SK-N-SH (cell line): ENCODE results near the gene INTS1. TPM values are rescaled to one million over a fixed set of nuclear protein-coding genes. Genes with fewer than 3 reads are reported as not detected.

Experiments
- CTCF ChIA-PET: fragments of 300-600, 350-600 bp; formaldehyde crosslinking; extraction: SDS; loops from one replicate; lab custom pipeline; 2021; lab: Yijun Ruan, JAX
- POLR2A ChIA-PET: fragments of 350-600 bp; sonication (Branson Sonifier 250); formaldehyde crosslinking; extraction: SDS; loops from one replicate; lab custom pipeline; 2020; ENCODE audit warnings: antibody characterized with exemption, inconsistent platforms; lab: Yijun Ruan, JAX
- DNase-seq: peaks from one replicate; pipeline ENCODE4 v3.0.0; 2012
- H2AFZ ChIP-seq: fragments of 200-600 bp; sonication (generic); 2 replicates; pipeline ENCODE4 v1.8.1; 2016; ENCODE audit warnings: antibody characterized with exemption, mild to moderate bottlenecking, low read depth
- H3F3A ChIP-seq: fragments of 200-600 bp; sonication (generic); replicated peaks from 2 replicates; pipeline ENCODE3; 2016; ENCODE audit warnings: antibody characterized with exemption, mild to moderate bottlenecking; ENCODE audit not compliant: insufficient read depth
- H3K27ac ChIP-seq, 2 experiments: fragments of 200-500 bp in 1 of 2; fragments of 200-600 bp in 1 of 2; sonication (Bioruptor generic) in 1 of 2; sonication (generic), shearing (Covaris generic) in 1 of 2; 2 replicates each; pipeline versions ENCODE4 v1.5.1 to v1.6.1; 2014 to 2016; ENCODE audit warnings: low read depth in 2 of 2, inconsistent platforms in 1 of 2, low read length in 1 of 2, mild to moderate bottlenecking in 1 of 2, mixed read lengths in 1 of 2
- H3K27me3 ChIP-seq: fragments of 200-600 bp; sonication (generic), shearing (Covaris generic); 2 replicates; pipeline ENCODE4 v1.6.1; 2016; ENCODE audit warnings: mixed run types; ENCODE audit not compliant: insufficient read depth
- H3K36me3 ChIP-seq, 2 experiments: fragments of 200-500 bp in 1 of 2; fragments of 200-600 bp in 1 of 2; sonication (Bioruptor generic) in 1 of 2; sonication (generic) in 1 of 2; replicated peaks in 1 of 2; 2 replicates each; pipeline versions ENCODE3 to v1.5.1; 2014 to 2016; ENCODE audit warnings: low read length in 1 of 2, mild to moderate bottlenecking in 1 of 2; ENCODE audit not compliant: insufficient read depth in 2 of 2, control insufficient read depth in 1 of 2
- H3K4me1 ChIP-seq, 2 experiments: fragments of 200-500 bp in 1 of 2; fragments of 200-600 bp in 1 of 2; sonication (Bioruptor generic) in 1 of 2; sonication (generic), shearing (Covaris generic) in 1 of 2; 2 replicates each; pipeline versions ENCODE4 v1.5.1 to v1.6.1; 2014 to 2016; ENCODE audit warnings: low read depth in 1 of 2, low read length in 1 of 2, mixed run types in 1 of 2; ENCODE audit not compliant: insufficient read depth in 2 of 2, control insufficient read depth in 1 of 2
- H3K4me2 ChIP-seq: fragments of 200-600 bp; sonication (generic), shearing (Covaris generic); 2 replicates; pipeline ENCODE4 v1.6.1; 2017; ENCODE audit warnings: mixed run types
- H3K4me3 ChIP-seq, 2 experiments: fragments of 200-500 bp in 1 of 2; fragments of 200-600 bp in 1 of 2; sonication (Bioruptor generic) in 1 of 2; sonication (generic), shearing (Covaris generic) in 1 of 2; 2 replicates each; pipeline versions ENCODE4 v1.5.1 to v1.8.1; 2014 to 2016; ENCODE audit warnings: low read depth in 2 of 2, inconsistent platforms in 1 of 2, low read length in 1 of 2, mild to moderate bottlenecking in 1 of 2, mixed read lengths in 1 of 2, moderate library complexity in 1 of 2
- H3K79me2 ChIP-seq: fragments of 200-600 bp; sonication (generic); 2 replicates; pipeline ENCODE4 v1.8.1; 2017; ENCODE audit warnings: mild to moderate bottlenecking; ENCODE audit not compliant: insufficient read depth
- H3K9ac ChIP-seq: fragments of 200-600 bp; sonication (generic); 2 replicates; pipeline ENCODE4 v1.6.1; 2017; ENCODE audit warnings: mixed run types
- H3K9me2 ChIP-seq: fragments of 200-600 bp; sonication (generic); 2 replicates; pipeline ENCODE4 v1.6.1; 2017; ENCODE audit warnings: mixed run types
- H3K9me3 ChIP-seq: fragments of 200-600 bp; sonication (generic); 2 replicates; pipeline ENCODE4 v1.6.1; 2017; ENCODE audit warnings: mixed run types, mild to moderate bottlenecking, moderate library complexity
- H4K20me1 ChIP-seq: fragments of 200-600 bp; sonication (generic); 2 replicates; pipeline ENCODE4 v1.6.1; 2017; ENCODE audit warnings: mild to moderate bottlenecking, mixed run types; ENCODE audit not compliant: insufficient read depth
- CHD2 ChIP-seq: fragments of 150-350 bp; IDR thresholded peaks from 2 replicates; pipeline ENCODE4 v1.6.1; 2018; ENCODE audit warnings: low read length; ENCODE audit not compliant: partially characterized antibody
- CTCF ChIP-seq: fragments of 200-600 bp; sonication (generic); IDR thresholded peaks from 2 replicates; pipeline ENCODE4 v1.6.1; 2017; ENCODE audit warnings: antibody characterized with exemption, mild to moderate bottlenecking, moderate library complexity
- FOSL2 ChIP-seq: IDR thresholded peaks from 2 replicates; pipeline ENCODE4 v1.4.0; 2012; ENCODE audit warnings: low read depth, mild to moderate bottlenecking, moderate library complexity, borderline replicate concordance
- GABPA ChIP-seq: IDR thresholded peaks from 2 replicates; pipeline ENCODE4 v1.4.0; 2012; ENCODE audit warnings: low read depth, mild to moderate bottlenecking
- JUND ChIP-seq: IDR thresholded peaks from 2 replicates; pipeline ENCODE4 v1.4.0; 2012
- MEF2A ChIP-seq: IDR thresholded peaks from 2 replicates; pipeline ENCODE4 v1.4.0; 2012; ENCODE audit warnings: low read depth, borderline replicate concordance
- MXI1 ChIP-seq: IDR thresholded peaks from 2 replicates; pipeline ENCODE4 v1.6.1; 2012; ENCODE audit warnings: mild to moderate bottlenecking, low read depth, low read length, improper control_type of control experiment
- POLR2AphosphoS5 ChIP-seq: IDR thresholded peaks from 2 replicates; pipeline ENCODE4 v1.6.1; 2012; ENCODE audit warnings: low read depth, low read length
- RAD21 ChIP-seq: IDR thresholded peaks from 2 replicates; pipeline ENCODE4 v1.6.1; 2012; ENCODE audit warnings: mild to moderate bottlenecking, low read length
- SIN3A ChIP-seq: IDR thresholded peaks from 2 replicates; pipeline ENCODE4 v1.6.1; 2012; ENCODE audit warnings: low read depth, mild to moderate bottlenecking, low read length, moderate library complexity, borderline replicate concordance
- SMC3 ChIP-seq: IDR thresholded peaks from 2 replicates; pipeline ENCODE4 v1.6.1; 2012; ENCODE audit warnings: low read depth, low read length, improper control_type of control experiment
- TAF1 ChIP-seq: IDR thresholded peaks from 2 replicates; pipeline ENCODE4 v1.6.1; 2012; ENCODE audit warnings: low read depth, mild to moderate bottlenecking, low read length, moderate library complexity, borderline replicate concordance
- TCF12 ChIP-seq: IDR thresholded peaks from 2 replicates; pipeline ENCODE4 v1.4.0; 2012
- TEAD4 ChIP-seq: IDR thresholded peaks from 2 replicates; pipeline ENCODE4 v1.4.0; 2012; ENCODE audit warnings: mild to moderate bottlenecking, borderline replicate concordance; ENCODE audit not compliant: insufficient read depth
- YY1 ChIP-seq: IDR thresholded peaks from 2 replicates; pipeline ENCODE4 v1.4.0; 2012; ENCODE audit warnings: low read depth, mild to moderate bottlenecking
- ZBTB33 ChIP-seq: IDR thresholded peaks from 2 replicates; pipeline ENCODE4 v1.4.0; 2012; ENCODE audit warnings: low read depth, borderline replicate concordance
- WGBS: methylation state at CpG from one replicate; pipeline ENCODE4 v1.1.6; 2017; ENCODE audit warnings: low lambda C conversion rate; 5-methylcytosine and 5-hydroxymethylcytosine counted together
- polyA plus RNA-seq, 3 experiments: library from polyadenylated mRNA; depleted of rRNA; stranded (reverse); fragments of >200 nt; gene quantifications; 2 replicates each; pipeline ENCODE4 v1.2.3, GENCODE V29; 2012
- TF ChIP-seq, protein P1 (sequence below): IDR thresholded peaks from 2 replicates; pipeline ENCODE4 v1.4.0; 2012; ENCODE audit warnings: low read depth, borderline replicate concordance

The INTS1 gene
- polyA plus RNA-seq, 1 of the 3 experiments (the other 2 are of a cell fraction), result 48.1 TPM

GRCh38 chr7:1433128-1433920 is 70.9 kb downstream of the INTS1 start:
- H3K9me3 ChIP-seq, result no peaks in the 10 kb centered on the region
- H4K20me1 ChIP-seq, result peaks cover 23% of the 10 kb centered on the region
- no peaks in the 10 kb centered on the region for H3F3A ChIP-seq
- H3K9me2 ChIP-seq, result no peaks in the 10 kb centered on the region
- TF ChIP-seq, protein P1, sequence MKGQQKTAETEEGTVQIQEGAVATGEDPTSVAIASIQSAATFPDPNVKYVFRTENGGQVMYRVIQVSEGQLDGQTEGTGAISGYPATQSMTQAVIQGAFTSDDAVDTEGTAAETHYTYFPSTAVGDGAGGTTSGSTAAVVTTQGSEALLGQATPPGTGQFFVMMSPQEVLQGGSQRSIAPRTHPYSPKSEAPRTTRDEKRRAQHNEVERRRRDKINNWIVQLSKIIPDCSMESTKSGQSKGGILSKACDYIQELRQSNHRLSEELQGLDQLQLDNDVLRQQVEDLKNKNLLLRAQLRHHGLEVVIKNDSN, result no peak
- no peak for TF ChIP-seq CTCF
- TF ChIP-seq TCF12, result no peak
- TF ChIP-seq FOSL2, result no peak
- no peak for TF ChIP-seq MEF2A
- no peak for TF ChIP-seq POLR2AphosphoS5
- no peak for TF ChIP-seq TAF1
- TF ChIP-seq SIN3A, result no peak
- no peak for TF ChIP-seq TEAD4
- TF ChIP-seq MXI1, result no peak
- TF ChIP-seq GABPA, result no peak
- TF ChIP-seq YY1, result no peak
- H3K79me2 ChIP-seq, result no peaks in the 10 kb centered on the region
- peaks cover 0 to 11% of the 10 kb centered on the region in 2 experiments for H3K36me3 ChIP-seq
- no peak for DNase-seq
- WGBS, result 41% methylated on average over 13 of the region's 25 CpGs
- H3K4me1 ChIP-seq, result no peaks in the 10 kb centered on the region
- 0 out of 2 replicates have a peak, but pooled peaks cover 7% of the 10 kb centered on the region for H3K27me3 ChIP-seq
- H3K4me3 ChIP-seq, result no peak overlapping the region
- CTCF ChIA-PET, result interaction anchor here (0.7 to 10.2 kb wide), 56 partner anchors 8 to 337 kb away, joined by 3 to 175 read pairs (median 6); partner anchors contain the start of gene MICALL2
- H3K27ac ChIP-seq, result no peak overlapping the region
- H3K9ac ChIP-seq, result no peak overlapping the region
- POLR2A ChIA-PET, result no interaction called here
- no peak overlapping the region for H2AFZ ChIP-seq
- H3K4me2 ChIP-seq, result no peak overlapping the region

GRCh38 chr7:1432411-1433082 is 71.6 kb downstream of the INTS1 start:
- H3K27ac ChIP-seq, result no peak overlapping the region
- DNase-seq, result peak; percentile 94
- no peaks in the 10 kb centered on the region for H3F3A ChIP-seq
- 16% methylated on average over 21 of the region's 30 CpGs for WGBS
- H3K36me3 ChIP-seq, result peaks cover 0 to 8% of the 10 kb centered on the region in 2 experiments
- H2AFZ ChIP-seq, result no peak overlapping the region
- no peaks in the 10 kb centered on the region for H3K9me3 ChIP-seq
- CTCF ChIA-PET, result interaction anchor here (0.6 to 10.2 kb wide), 68 partner anchors 11 to 459 kb away, joined by 3 to 175 read pairs (median 5); partner anchors contain the start of gene MICALL2
- H3K4me1 ChIP-seq, result no peaks in the 10 kb centered on the region
- H3K27me3 ChIP-seq, result 0 out of 2 replicates have a peak, but pooled peaks cover 7% of the 10 kb centered on the region
- H3K9ac ChIP-seq, result no peak overlapping the region
- no peaks in the 10 kb centered on the region for H3K79me2 ChIP-seq
- no peak overlapping the region; a peak in 1 of 4 replicates for H3K4me3 ChIP-seq
- peaks cover 23% of the 10 kb centered on the region for H4K20me1 ChIP-seq
- POLR2A ChIA-PET, result no interaction called here
- H3K4me2 ChIP-seq, result no peak overlapping the region
- H3K9me2 ChIP-seq, result no peaks in the 10 kb centered on the region
- TF ChIP-seq ZBTB33 (no peak), TCF12 (no peak), RAD21 (peak; percentile 81), YY1 (no peak), CHD2 (peak; percentile 28), MXI1 (no peak), CTCF (peak; percentile 99), SMC3 (peak; percentile 80), JUND (no peak)
